ENCODE results near the gene TRAF4.
"Not testable (repeated sequence)": the region's sequence is repeated elsewhere in the genome, so short reads cannot be mapped to it uniquely, and the experiment has no call there.

TRAF4 gene

GRCh38 chr17:28749516-28750177, 5.8 kb downstream of the TRAF4 start:
- no peak for DNase-seq

GRCh38 chr17:28750178-28751047, 6.6 kb downstream of the TRAF4 start:
- peak; percentile 96 for DNase-seq

GRCh38 chr17:28751600-28752366, 8.0 kb downstream of the TRAF4 start:
- no peak for DNase-seq

- no peak for DNase-seq
These were observed 11.7 kb downstream of the TRAF4 start for GRCh38 chr17:28755486-28755885.

- DNase-seq: no peak
These were observed 12.4 kb downstream of the TRAF4 start for GRCh38 chr17:28756049-28756804.

- DNase-seq: no peak
These were observed 14.8 kb downstream of the TRAF4 start for GRCh38 chr17:28758411-28759121.

- no peak for DNase-seq
These were observed 15.6 kb downstream of the TRAF4 start for GRCh38 chr17:28759256-28759865.

GRCh38 chr17:28760601-28761562, 17.1 kb downstream of the TRAF4 start:
- DNase-seq: no peak

- DNase-seq: no peak
These were observed 19.5 kb downstream of the TRAF4 start for GRCh38 chr17:28763137-28763799.

- peak; percentile 33 for DNase-seq
These were observed 20.0 kb downstream of the TRAF4 start for GRCh38 chr17:28763804-28764266.

GRCh38 chr17:28765038-28765437, 21.2 kb downstream of the TRAF4 start:
- DNase-seq: no peak

GRCh38 chr17:28773736-28774135, 29.9 kb downstream of the TRAF4 start:
- DNase-seq: no peak

- no peak for DNase-seq
These were observed 30.4 kb downstream of the TRAF4 start for GRCh38 chr17:28774206-28774605.

GRCh38 chr17:28777178-28777577, 33.4 kb downstream of the TRAF4 start:
- DNase-seq: no peak

- not testable (repeated sequence) for DNase-seq
These were observed 35.8 kb downstream of the TRAF4 start for GRCh38 chr17:28779601-28780000.

GRCh38 chr17:28783161-28783560, 39.4 kb downstream of the TRAF4 start:
- DNase-seq: no peak

GRCh38 chr17:28788100-28788499, 44.3 kb downstream of the TRAF4 start:
- DNase-seq: no peak

GRCh38 chr17:28792877-28793661, 49.3 kb downstream of the TRAF4 start:
- DNase-seq: no peak

Data from amniotic stem cell (primary cell).